SK-N-SH (cell line): ENCODE measurements around the gene KRT26. TPM values are rescaled to one million over a fixed set of nuclear protein-coding genes. Genes with fewer than 3 reads are reported as not detected.

ENCODE experiments used
- CTCF ChIA-PET: fragments of 300-600, 350-600 bp; formaldehyde crosslinking; extraction: SDS; loops from one replicate; lab custom pipeline; 2021; lab: Yijun Ruan, JAX
- POLR2A ChIA-PET: fragments of 350-600 bp; sonication (Branson Sonifier 250); formaldehyde crosslinking; extraction: SDS; loops from one replicate; lab custom pipeline; 2020; ENCODE audit warnings: antibody characterized with exemption, inconsistent platforms; lab: Yijun Ruan, JAX
- DNase-seq: peaks from one replicate; pipeline ENCODE4 v3.0.0; 2012
- H2AFZ ChIP-seq: fragments of 200-600 bp; sonication (generic); 2 replicates; pipeline ENCODE4 v1.8.1; 2016; ENCODE audit warnings: antibody characterized with exemption, mild to moderate bottlenecking, low read depth
- H3F3A ChIP-seq: fragments of 200-600 bp; sonication (generic); replicated peaks from 2 replicates; pipeline ENCODE3; 2016; ENCODE audit warnings: antibody characterized with exemption, mild to moderate bottlenecking; ENCODE audit not compliant: insufficient read depth
- H3K27ac ChIP-seq, 2 experiments: fragments of 200-500 bp in 1 of 2; fragments of 200-600 bp in 1 of 2; sonication (Bioruptor generic) in 1 of 2; sonication (generic), shearing (Covaris generic) in 1 of 2; 2 replicates each; pipeline versions ENCODE4 v1.5.1 to v1.6.1; 2014 to 2016; ENCODE audit warnings: low read depth in 2 of 2, inconsistent platforms in 1 of 2, low read length in 1 of 2, mild to moderate bottlenecking in 1 of 2, mixed read lengths in 1 of 2
- H3K27me3 ChIP-seq: fragments of 200-600 bp; sonication (generic), shearing (Covaris generic); 2 replicates; pipeline ENCODE4 v1.6.1; 2016; ENCODE audit warnings: mixed run types; ENCODE audit not compliant: insufficient read depth
- H3K36me3 ChIP-seq, 2 experiments: fragments of 200-500 bp in 1 of 2; fragments of 200-600 bp in 1 of 2; sonication (Bioruptor generic) in 1 of 2; sonication (generic) in 1 of 2; replicated peaks in 1 of 2; 2 replicates each; pipeline versions ENCODE3 to v1.5.1; 2014 to 2016; ENCODE audit warnings: low read length in 1 of 2, mild to moderate bottlenecking in 1 of 2; ENCODE audit not compliant: insufficient read depth in 2 of 2, control insufficient read depth in 1 of 2
- H3K4me1 ChIP-seq, 2 experiments: fragments of 200-500 bp in 1 of 2; fragments of 200-600 bp in 1 of 2; sonication (Bioruptor generic) in 1 of 2; sonication (generic), shearing (Covaris generic) in 1 of 2; 2 replicates each; pipeline versions ENCODE4 v1.5.1 to v1.6.1; 2014 to 2016; ENCODE audit warnings: low read depth in 1 of 2, low read length in 1 of 2, mixed run types in 1 of 2; ENCODE audit not compliant: insufficient read depth in 2 of 2, control insufficient read depth in 1 of 2
- H3K4me2 ChIP-seq: fragments of 200-600 bp; sonication (generic), shearing (Covaris generic); 2 replicates; pipeline ENCODE4 v1.6.1; 2017; ENCODE audit warnings: mixed run types
- H3K4me3 ChIP-seq, 2 experiments: fragments of 200-500 bp in 1 of 2; fragments of 200-600 bp in 1 of 2; sonication (Bioruptor generic) in 1 of 2; sonication (generic), shearing (Covaris generic) in 1 of 2; 2 replicates each; pipeline versions ENCODE4 v1.5.1 to v1.8.1; 2014 to 2016; ENCODE audit warnings: low read depth in 2 of 2, inconsistent platforms in 1 of 2, low read length in 1 of 2, mild to moderate bottlenecking in 1 of 2, mixed read lengths in 1 of 2, moderate library complexity in 1 of 2
- H3K79me2 ChIP-seq: fragments of 200-600 bp; sonication (generic); 2 replicates; pipeline ENCODE4 v1.8.1; 2017; ENCODE audit warnings: mild to moderate bottlenecking; ENCODE audit not compliant: insufficient read depth
- H3K9ac ChIP-seq: fragments of 200-600 bp; sonication (generic); 2 replicates; pipeline ENCODE4 v1.6.1; 2017; ENCODE audit warnings: mixed run types
- H3K9me2 ChIP-seq: fragments of 200-600 bp; sonication (generic); 2 replicates; pipeline ENCODE4 v1.6.1; 2017; ENCODE audit warnings: mixed run types
- H3K9me3 ChIP-seq: fragments of 200-600 bp; sonication (generic); 2 replicates; pipeline ENCODE4 v1.6.1; 2017; ENCODE audit warnings: mixed run types, mild to moderate bottlenecking, moderate library complexity
- H4K20me1 ChIP-seq: fragments of 200-600 bp; sonication (generic); 2 replicates; pipeline ENCODE4 v1.6.1; 2017; ENCODE audit warnings: mild to moderate bottlenecking, mixed run types; ENCODE audit not compliant: insufficient read depth
- CTCF ChIP-seq: fragments of 200-600 bp; sonication (generic); IDR thresholded peaks from 2 replicates; pipeline ENCODE4 v1.6.1; 2017; ENCODE audit warnings: antibody characterized with exemption, mild to moderate bottlenecking, moderate library complexity
- ELF1 ChIP-seq: IDR thresholded peaks from 2 replicates; pipeline ENCODE4 v1.4.0; 2012
- FOXM1 ChIP-seq: IDR thresholded peaks from 2 replicates; pipeline ENCODE4 v1.4.0; 2012; ENCODE audit warnings: low read depth, mild to moderate bottlenecking
- MAX ChIP-seq: IDR thresholded peaks from 2 replicates; pipeline ENCODE4 v1.4.0; 2012; ENCODE audit warnings: low read depth
- MEF2A ChIP-seq: IDR thresholded peaks from 2 replicates; pipeline ENCODE4 v1.4.0; 2012; ENCODE audit warnings: low read depth, borderline replicate concordance
- MXI1 ChIP-seq: IDR thresholded peaks from 2 replicates; pipeline ENCODE4 v1.6.1; 2012; ENCODE audit warnings: mild to moderate bottlenecking, low read depth, low read length, improper control_type of control experiment
- RCOR1 ChIP-seq: fragments of 150-350 bp; IDR thresholded peaks from 2 replicates; pipeline ENCODE4 v1.6.1; 2017; ENCODE audit warnings: antibody characterized with exemption, low read length
- SIN3A ChIP-seq: IDR thresholded peaks from 2 replicates; pipeline ENCODE4 v1.6.1; 2012; ENCODE audit warnings: low read depth, mild to moderate bottlenecking, low read length, moderate library complexity, borderline replicate concordance
- SMC3 ChIP-seq: IDR thresholded peaks from 2 replicates; pipeline ENCODE4 v1.6.1; 2012; ENCODE audit warnings: low read depth, low read length, improper control_type of control experiment
- TAF1 ChIP-seq: IDR thresholded peaks from 2 replicates; pipeline ENCODE4 v1.6.1; 2012; ENCODE audit warnings: low read depth, mild to moderate bottlenecking, low read length, moderate library complexity, borderline replicate concordance
- TEAD4 ChIP-seq: IDR thresholded peaks from 2 replicates; pipeline ENCODE4 v1.4.0; 2012; ENCODE audit warnings: mild to moderate bottlenecking, borderline replicate concordance; ENCODE audit not compliant: insufficient read depth
- USF1 ChIP-seq: IDR thresholded peaks from 2 replicates; pipeline ENCODE4 v1.4.0; 2012; ENCODE audit warnings: low read depth, borderline replicate concordance
- WGBS: methylation state at CpG from one replicate; pipeline ENCODE4 v1.1.6; 2017; ENCODE audit warnings: low lambda C conversion rate; 5-methylcytosine and 5-hydroxymethylcytosine counted together
- polyA plus RNA-seq, 3 experiments: library from polyadenylated mRNA; depleted of rRNA; stranded (reverse); fragments of >200 nt; gene quantifications; 2 replicates each; pipeline ENCODE4 v1.2.3, GENCODE V29; 2012

Gene KRT26
- polyA plus RNA-seq, 1 of the 3 experiments (the other 2 are of a cell fraction): not detected

GRCh38 chr17:40724656-40725055, 47.3 kb downstream of the KRT26 start:
- Histone ChIP-seq H3K27ac (no peak overlapping the region), H3K36me3 (no peaks in the 10 kb centered on the region), H3K9me2 (no peaks in the 10 kb centered on the region), H3K9ac (no peak overlapping the region), H3K4me2 (no peak overlapping the region), H3K27me3 (peaks cover 21% of the 10 kb centered on the region; the same call in 1 of the 2 replicates), H3K4me3 (no peak overlapping the region), H3K4me1 (no peaks in the 10 kb centered on the region), H2AFZ (no peak overlapping the region), H3K79me2 (no peaks in the 10 kb centered on the region), H4K20me1 (no peaks in the 10 kb centered on the region), H3K9me3 (no peaks in the 10 kb centered on the region), H3F3A (no peaks in the 10 kb centered on the region)
- ChIA-PET POLR2A (no interaction called here), CTCF (no interaction called here)
- 28% methylated on average over 1 of the region's 1 CpG for WGBS
- DNase-seq: no peak
- TF ChIP-seq MXI1 (no peak), FOXM1 (no peak), SIN3A (no peak), RCOR1 (no peak), MAX (no peak), SMC3 (no peak)

GRCh38 chr17:40722241-40722640, 49.8 kb downstream of the KRT26 start:
- CTCF ChIA-PET: interaction anchor here (1.6 kb wide), 1 partner anchor 22 kb away, joined by 4 read pairs; no protein-coding TSS in a partner anchor
- POLR2A ChIA-PET: no interaction called here
- 0% methylated on average over 1 of the region's 1 CpG for WGBS

More at GRCh38 chr17:40722241-40722640, 49.8 kb downstream of the KRT26 start:
- Histone ChIP-seq H4K20me1 (no peaks in the 10 kb centered on the region), H3F3A (no peaks in the 10 kb centered on the region), H3K4me2 (no peak overlapping the region), H3K4me1 (no peaks in the 10 kb centered on the region; a peak in 1 of 4 replicates), H3K79me2 (no peaks in the 10 kb centered on the region), H3K9me2 (no peaks in the 10 kb centered on the region), H3K27me3 (peaks cover 38% of the 10 kb centered on the region; the same call in 1 of the 2 replicates), H3K36me3 (no peaks in the 10 kb centered on the region), H3K27ac (no peak overlapping the region), H2AFZ (no peak overlapping the region), H3K9me3 (no peaks in the 10 kb centered on the region), H3K4me3 (no peak overlapping the region), H3K9ac (no peak overlapping the region)
- DNase-seq: no peak
- TF ChIP-seq TAF1: no peak
- TF ChIP-seq MAX: no peak
- TF ChIP-seq ELF1: no peak
- no peak for TF ChIP-seq USF1
- no peak for TF ChIP-seq MEF2A
- TF ChIP-seq SIN3A: no peak
- TF ChIP-seq SMC3: no peak
- TF ChIP-seq FOXM1: no peak
- no peak for TF ChIP-seq CTCF
- TF ChIP-seq TEAD4: no peak
